ENCODE measurements around the gene STOML1.

The STOML1 gene

GRCh38 chr15:73987681-73988444, 4.2 kb downstream of the STOML1 start:
- no peak for DNase-seq

GRCh38 chr15:73987250-73987649, 4.8 kb downstream of the STOML1 start:
- Histone ChIP-seq H3F3A (ENCODE audit: insufficient read depth, low read length) (0 out of 2 replicates have a peak, but pooled peaks cover 7% of the 10 kb centered on the region), H3K79me2 (ENCODE audit: low read length) (peaks cover 5% of the 10 kb centered on the region; the same call in 1 of the 2 replicates), H2AFZ (ENCODE audit: low read length) (no peak overlapping the region), H3K36me3 (replicated peaks; ENCODE audit: insufficient read depth, low read length) (no peaks in the 10 kb centered on the region), H3K4me3 (ENCODE audit: low read length) (no peak overlapping the region), H3K27me3 (replicated peaks; ENCODE audit: insufficient read depth, low read length) (no peaks in the 10 kb centered on the region), H3K4me2 (ENCODE audit: low read depth, low read length) (no peak overlapping the region), H3K9me3 (replicated peaks; ENCODE audit: insufficient read depth, low read length) (no peaks in the 10 kb centered on the region), H3K27ac (ENCODE audit: low read length) (no peak overlapping the region), H3K9ac (ENCODE audit: low read length) (no peak overlapping the region), H3K9me2 (replicated peaks; ENCODE audit: insufficient read depth, low read length) (no peaks in the 10 kb centered on the region), H3K4me1 (ENCODE audit: low read length) (peaks cover 12% of the 10 kb centered on the region), H4K20me1 (ENCODE audit: insufficient read depth, low read length) (no peaks in the 10 kb centered on the region)
- TF ChIP-seq CTCF (IDR thresholded peaks at IDR 0.05; ENCODE audit: low read length) (no peak), EZH2 (optimal IDR thresholded peaks at IDR 0.05; ENCODE audit: low read depth, low read length) (no peak), EZH2phosphoT487 (IDR thresholded peaks at IDR 0.05; ENCODE audit: low read length) (no peak)
- DNase-seq: no peak

More at GRCh38 chr15:73987681-73988444, 4.2 kb downstream of the STOML1 start:
- Histone ChIP-seq H3K27ac (ENCODE audit: low read length) (no peak overlapping the region), H3K9me3 (replicated peaks; ENCODE audit: insufficient read depth, low read length) (no peaks in the 10 kb centered on the region), H3K4me3 (ENCODE audit: low read length) (no peak overlapping the region), H3K9ac (ENCODE audit: low read length) (no peak overlapping the region), H3F3A (ENCODE audit: insufficient read depth, low read length) (0 out of 2 replicates have a peak, but pooled peaks cover 7% of the 10 kb centered on the region), H2AFZ (ENCODE audit: low read length) (no peak overlapping the region), H3K4me1 (ENCODE audit: low read length) (peaks cover 16% of the 10 kb centered on the region), H3K36me3 (replicated peaks; ENCODE audit: insufficient read depth, low read length) (no peaks in the 10 kb centered on the region), H3K9me2 (replicated peaks; ENCODE audit: insufficient read depth, low read length) (no peaks in the 10 kb centered on the region), H3K79me2 (ENCODE audit: low read length) (peaks cover 5% of the 10 kb centered on the region; the same call in 1 of the 2 replicates), H4K20me1 (ENCODE audit: insufficient read depth, low read length) (no peaks in the 10 kb centered on the region), H3K27me3 (replicated peaks; ENCODE audit: insufficient read depth, low read length) (no peaks in the 10 kb centered on the region), H3K4me2 (ENCODE audit: low read depth, low read length) (no peak overlapping the region)
- TF ChIP-seq CTCF (IDR thresholded peaks at IDR 0.05; ENCODE audit: low read length) (no peak), EZH2 (optimal IDR thresholded peaks at IDR 0.05; ENCODE audit: low read depth, low read length) (no peak), EZH2phosphoT487 (IDR thresholded peaks at IDR 0.05; ENCODE audit: low read length) (no peak)

- Histone ChIP-seq H3F3A (ENCODE audit: insufficient read depth, low read length) (0 out of 2 replicates have a peak, but pooled peaks cover 7% of the 10 kb centered on the region), H3K36me3 (replicated peaks; ENCODE audit: insufficient read depth, low read length) (no peaks in the 10 kb centered on the region), H3K9me3 (replicated peaks; ENCODE audit: insufficient read depth, low read length) (no peaks in the 10 kb centered on the region), H3K4me3 (ENCODE audit: low read length) (no peak overlapping the region), H3K9me2 (replicated peaks; ENCODE audit: insufficient read depth, low read length) (no peaks in the 10 kb centered on the region), H4K20me1 (ENCODE audit: insufficient read depth, low read length) (no peaks in the 10 kb centered on the region), H3K79me2 (ENCODE audit: low read length) (peaks cover 5% of the 10 kb centered on the region; the same call in 1 of the 2 replicates), H3K27me3 (replicated peaks; ENCODE audit: insufficient read depth, low read length) (no peaks in the 10 kb centered on the region), H3K4me2 (ENCODE audit: low read depth, low read length) (no peak overlapping the region), H3K4me1 (ENCODE audit: low read length) (peaks cover 12% of the 10 kb centered on the region), H3K9ac (ENCODE audit: low read length) (no peak overlapping the region), H2AFZ (ENCODE audit: low read length) (no peak overlapping the region), H3K27ac (ENCODE audit: low read length) (no peak overlapping the region)
- TF ChIP-seq EZH2phosphoT487 (IDR thresholded peaks at IDR 0.05; ENCODE audit: low read length) (no peak), EZH2 (optimal IDR thresholded peaks at IDR 0.05; ENCODE audit: low read depth, low read length) (no peak)
- no peak for DNase-seq
These were observed 5.4 kb downstream of the STOML1 start for GRCh38 chr15:73986776-73987056.

Data from MM.1S (cell line).